ENCODE measurements around the gene LKAAEAR1.

GRCh38 chr20:64083378-64083803 lies 807 bp downstream of the LKAAEAR1 start:
- TF ChIP-seq CTCF (IDR thresholded peaks at IDR 0.05; ENCODE audit: insufficient read depth, low read depth, low read length) (no peak), EZH2 (IDR thresholded peaks at IDR 0.05; ENCODE audit: insufficient read depth, low read length) (no peak)
